Effector memory CD4-positive, alpha-beta T cell (primary cell): Measurements from ENCODE around the gene TOGARAM2.

Experiments used
- DNase-seq, 3 donors: peaks; one replicate each; pipeline ENCODE4 v3.0.0-alpha.2; 2020
- H3K27ac ChIP-seq: 2 replicates; pipeline ENCODE4 v1.7.0; 2013; ENCODE audit warnings: mild to moderate bottlenecking, low read length, moderate library complexity; ENCODE audit not compliant: insufficient read depth, poor library complexity, severe bottlenecking
- H3K27me3 ChIP-seq: replicated peaks from 2 replicates; pipeline ENCODE4 v1.7.0; 2013; ENCODE audit warnings: mild to moderate bottlenecking, low read length; ENCODE audit not compliant: insufficient read depth, control insufficient read depth, poor library complexity, severe bottlenecking
- H3K36me3 ChIP-seq: 2 replicates; pipeline ENCODE4 v1.7.0; 2013; ENCODE audit warnings: mild to moderate bottlenecking, low read length, moderate library complexity; ENCODE audit not compliant: control insufficient read depth, insufficient read depth
- H3K4me1 ChIP-seq: 2 replicates; pipeline ENCODE4 v1.7.0; 2013; ENCODE audit warnings: low read length, mild to moderate bottlenecking; ENCODE audit not compliant: control insufficient read depth, insufficient read depth, poor library complexity, severe bottlenecking
- H3K4me3 ChIP-seq: 2 replicates; pipeline ENCODE4 v1.7.0; 2013; ENCODE audit warnings: low read length, low read depth, mild to moderate bottlenecking; ENCODE audit not compliant: insufficient read depth, poor library complexity, severe bottlenecking
- H3K9me3 ChIP-seq: 2 replicates; pipeline ENCODE4 v1.7.0; 2013; ENCODE audit warnings: mild to moderate bottlenecking, low read length, moderate library complexity; ENCODE audit not compliant: control insufficient read depth

The TOGARAM2 gene

DNA sequence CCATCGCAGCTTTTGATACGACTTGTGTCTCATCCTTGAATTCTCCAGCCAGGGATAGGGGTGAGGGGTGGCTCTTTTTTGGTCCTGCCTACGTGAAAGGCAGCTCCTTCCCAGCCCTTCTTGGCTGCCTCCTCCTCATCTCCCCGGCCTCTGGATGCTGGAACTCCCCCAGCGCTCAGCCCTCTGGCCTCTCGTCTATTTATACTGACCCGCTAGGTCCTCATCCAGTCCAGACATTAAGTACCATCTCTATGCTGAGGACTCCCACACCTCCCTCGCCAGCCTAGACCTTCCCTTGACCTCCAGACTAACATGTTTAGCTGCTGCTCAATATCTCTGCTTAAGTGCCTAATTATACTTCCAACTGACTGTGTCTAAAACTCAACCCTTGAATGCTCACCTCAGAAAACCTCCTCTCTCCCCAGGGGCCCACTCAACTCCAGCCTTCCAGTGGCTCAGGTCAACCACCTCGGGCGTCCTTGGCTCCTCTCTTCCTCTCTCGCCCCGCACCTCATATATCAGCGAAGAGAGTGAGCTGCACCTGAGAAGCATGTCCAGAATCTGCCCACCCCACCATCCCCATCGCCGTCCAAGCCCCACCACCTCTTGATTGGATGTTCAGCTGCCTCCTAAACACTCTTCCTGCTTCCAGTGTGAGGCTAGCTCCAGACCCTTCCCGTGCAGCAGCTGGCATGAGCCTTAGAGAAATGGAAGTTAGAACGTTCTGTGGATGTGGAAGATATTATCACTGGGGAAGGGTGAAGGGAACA lies 34.8 kb downstream of the TOGARAM2 start:
- peaks cover 63% of the 10 kb centered on the region for H3K4me1 ChIP-seq
- no peak for DNase-seq
- no peaks in the 10 kb centered on the region for H3K9me3 ChIP-seq
- no peak overlapping the region for H3K4me3 ChIP-seq
- H3K36me3 ChIP-seq = no peaks in the 10 kb centered on the region
- H3K27ac ChIP-seq = peak overlapping the region; percentile 83
- no peaks in the 10 kb centered on the region for H3K27me3 ChIP-seq

DNA sequence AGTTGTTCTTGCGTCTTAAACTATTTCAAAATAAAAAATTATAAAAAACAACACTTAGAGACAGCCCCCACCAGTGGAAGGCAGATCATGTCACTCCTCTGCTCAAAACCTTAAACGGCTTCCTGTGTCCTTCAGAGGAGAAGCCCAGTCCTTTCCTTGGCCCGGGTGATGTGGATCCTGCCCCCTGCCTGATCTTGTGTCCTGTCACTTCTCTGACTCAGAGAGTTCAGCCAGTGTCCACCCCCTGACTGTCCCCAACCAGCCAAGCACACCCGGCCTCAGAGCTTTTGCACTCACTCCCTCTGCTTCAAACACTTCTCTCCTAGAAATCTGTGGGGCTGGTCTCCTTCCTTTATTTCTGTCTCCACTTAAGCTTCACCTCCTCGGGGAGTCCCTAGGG lies 35.4 kb downstream of the TOGARAM2 start:
- Histone ChIP-seq H3K27me3 (no peaks in the 10 kb centered on the region), H3K4me1 (peaks cover 56% of the 10 kb centered on the region), H3K36me3 (no peaks in the 10 kb centered on the region), H3K27ac (peak overlapping the region; percentile 83), H3K9me3 (no peaks in the 10 kb centered on the region), H3K4me3 (no peak overlapping the region)
- no peak for DNase-seq

DNA sequence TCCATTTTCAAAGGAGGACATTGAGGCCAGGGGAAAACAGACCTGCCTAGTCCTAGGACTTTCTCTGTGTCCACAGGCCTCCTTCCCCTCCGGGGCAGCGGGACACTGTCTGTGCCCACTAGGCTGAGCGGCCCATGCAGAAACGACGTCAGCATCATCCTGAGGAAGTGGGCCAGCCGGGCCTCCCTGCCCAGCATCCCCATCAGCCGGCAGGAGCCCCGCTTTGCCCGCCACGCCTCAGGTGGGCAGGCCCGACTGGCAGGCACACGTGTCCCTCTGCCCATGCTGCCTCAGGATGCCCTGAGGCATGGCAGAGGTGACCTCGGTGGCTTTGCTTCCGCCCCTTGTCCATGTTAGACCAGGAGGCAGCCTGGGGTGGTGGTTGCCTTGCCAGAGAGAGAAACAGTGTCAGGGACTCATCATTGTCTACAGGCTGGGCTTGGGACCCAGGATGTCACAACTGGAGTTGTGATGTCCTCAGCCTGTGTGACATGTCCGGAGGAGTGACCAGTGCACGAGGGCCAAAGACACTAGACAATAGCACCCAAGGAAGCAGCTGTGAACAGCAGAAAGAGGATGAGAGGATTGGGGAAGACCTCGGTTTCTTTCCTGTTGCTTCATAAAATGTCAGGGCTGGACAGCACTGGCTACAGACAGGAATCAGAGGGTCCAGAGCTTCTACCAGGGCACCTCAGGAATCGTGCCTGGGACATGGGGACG lies 36.8 kb downstream of the TOGARAM2 start:
- Histone ChIP-seq H3K36me3 (no peaks in the 10 kb centered on the region), H3K9me3 (no peaks in the 10 kb centered on the region), H3K27ac (peak overlapping the region; percentile 83), H3K27me3 (no peaks in the 10 kb centered on the region), H3K4me1 (peaks cover 43% of the 10 kb centered on the region), H3K4me3 (no peak overlapping the region)
- DNase-seq = no peak

DNA sequence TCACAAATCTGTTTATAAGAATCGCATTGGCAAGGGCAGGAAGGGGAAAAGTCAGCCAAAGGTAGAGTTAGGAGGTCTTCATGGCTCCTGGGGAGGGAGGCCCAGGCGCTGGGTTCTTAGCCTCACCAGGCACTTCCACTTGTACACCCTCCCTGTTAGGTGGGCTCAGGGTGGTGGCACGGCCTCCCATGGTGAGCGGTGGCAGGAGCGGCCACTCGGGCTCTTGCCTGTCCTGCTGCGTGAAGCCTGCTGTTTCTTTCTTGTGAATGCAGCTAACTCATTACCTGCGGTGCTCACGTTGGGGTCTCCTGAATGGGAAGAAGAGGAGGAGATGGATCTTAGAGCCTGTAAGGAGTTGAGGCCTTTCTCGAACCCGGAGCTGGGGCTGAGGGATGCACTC lies 40.8 kb downstream of the TOGARAM2 start:
- Histone ChIP-seq H3K4me1 (peaks cover 3% of the 10 kb centered on the region), H3K36me3 (no peaks in the 10 kb centered on the region), H3K4me3 (no peak overlapping the region), H3K27ac (no peak overlapping the region), H3K27me3 (no peaks in the 10 kb centered on the region), H3K9me3 (no peaks in the 10 kb centered on the region)
- DNase-seq = no peak

DNA sequence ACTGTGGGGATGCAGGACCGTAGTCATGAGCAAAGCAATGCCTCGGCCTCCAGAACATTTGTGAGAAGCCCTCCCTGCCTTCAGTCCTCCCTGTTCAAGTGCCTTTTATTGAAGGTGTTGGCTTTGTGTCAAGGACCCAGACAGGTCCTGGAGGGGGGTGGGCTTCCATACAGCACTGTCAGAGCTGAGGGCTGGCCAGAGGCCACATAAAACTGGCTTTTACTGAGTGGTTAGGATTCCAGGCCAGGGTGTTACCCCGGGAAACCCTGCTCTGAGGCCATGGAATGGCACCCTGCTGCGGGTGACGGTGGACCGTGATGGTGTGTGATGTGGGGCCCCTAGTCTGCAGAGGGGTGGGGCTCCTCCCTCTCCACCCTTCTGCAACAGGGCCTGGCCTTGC lies 41.6 kb downstream of the TOGARAM2 start:
- Histone ChIP-seq H3K9me3 (no peaks in the 10 kb centered on the region), H3K4me3 (no peak overlapping the region), H3K36me3 (no peaks in the 10 kb centered on the region), H3K27ac (no peak overlapping the region), H3K4me1 (no peaks in the 10 kb centered on the region), H3K27me3 (no peaks in the 10 kb centered on the region)
- DNase-seq = no peak

DNA sequence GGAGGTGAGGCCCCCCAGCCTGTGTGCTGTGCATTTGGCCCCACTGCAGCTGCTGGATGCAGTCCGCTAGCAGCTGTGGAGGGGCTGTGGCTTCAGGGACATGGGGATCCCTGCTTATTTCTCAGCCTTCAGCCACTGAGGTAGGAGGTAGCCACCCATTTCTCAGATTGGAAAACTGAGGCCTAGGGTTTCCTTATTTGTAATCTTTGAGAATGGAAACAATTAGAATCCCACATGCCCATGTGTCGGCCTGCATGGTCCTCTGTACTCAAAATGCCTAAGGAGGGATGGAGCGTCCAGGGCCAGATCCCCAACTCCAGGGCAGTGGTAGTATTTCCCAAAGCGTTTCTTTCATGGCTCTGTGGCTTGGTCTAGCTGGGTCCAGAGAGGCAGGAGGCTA lies 42.1 kb downstream of the TOGARAM2 start:
- Histone ChIP-seq H3K4me1 (no peaks in the 10 kb centered on the region), H3K27ac (no peak overlapping the region), H3K4me3 (no peak overlapping the region), H3K27me3 (no peaks in the 10 kb centered on the region), H3K9me3 (no peaks in the 10 kb centered on the region), H3K36me3 (no peaks in the 10 kb centered on the region)
- no peak for DNase-seq

DNA sequence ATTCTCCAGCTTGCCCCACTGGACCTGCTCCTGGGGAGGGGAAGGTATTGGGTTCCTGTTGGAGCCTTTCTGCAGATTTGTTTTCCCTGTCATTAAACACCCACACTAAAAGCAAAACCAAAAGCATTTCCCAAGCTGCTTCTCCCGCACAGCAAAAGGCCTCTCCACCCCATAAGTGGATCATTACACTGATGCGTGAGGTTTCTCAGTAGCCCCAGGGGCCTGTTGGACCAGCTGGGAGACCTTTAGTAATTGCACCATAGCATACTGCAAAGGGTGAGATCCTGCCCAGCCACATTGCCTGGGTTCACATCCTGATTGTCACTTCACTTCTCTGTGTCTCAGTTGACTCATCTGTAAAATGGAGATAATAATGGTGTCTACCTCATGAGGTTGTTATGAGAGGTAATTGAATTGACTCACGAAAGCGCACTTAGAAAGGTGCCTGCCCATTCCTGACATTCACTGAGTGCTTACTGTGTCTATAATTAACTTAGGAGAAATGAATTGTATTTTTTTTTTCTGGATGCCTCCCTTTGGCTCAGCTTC lies 43.9 kb downstream of the TOGARAM2 start:
- Histone ChIP-seq H3K27ac (no peak overlapping the region), H3K27me3 (no peaks in the 10 kb centered on the region), H3K36me3 (no peaks in the 10 kb centered on the region), H3K4me1 (no peaks in the 10 kb centered on the region), H3K9me3 (no peaks in the 10 kb centered on the region), H3K4me3 (no peak overlapping the region)
- no peak for DNase-seq

DNA sequence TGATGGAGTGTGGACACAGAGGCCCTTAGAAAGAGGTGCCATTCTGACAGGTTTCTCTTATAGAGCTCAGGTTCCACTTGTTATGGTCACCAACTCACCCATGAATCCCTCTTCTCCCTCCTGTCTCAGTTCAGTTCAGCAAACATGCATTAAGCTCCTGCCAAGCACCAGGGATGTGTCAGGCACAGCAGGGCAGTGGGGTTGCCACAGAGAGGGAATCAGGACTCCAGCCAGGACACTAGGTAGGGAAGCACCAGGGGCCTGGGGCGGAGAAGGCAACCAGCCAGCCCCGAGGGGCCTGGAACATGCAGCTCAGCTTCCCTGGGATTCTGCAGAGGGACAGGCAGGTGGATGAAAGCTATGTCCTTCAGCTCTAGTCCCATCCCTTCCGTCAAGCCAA lies 44.6 kb downstream of the TOGARAM2 start:
- H3K9me3 ChIP-seq = no peaks in the 10 kb centered on the region
- H3K4me1 ChIP-seq = no peaks in the 10 kb centered on the region
- no peak for DNase-seq
- no peaks in the 10 kb centered on the region for H3K27me3 ChIP-seq
- H3K36me3 ChIP-seq = no peaks in the 10 kb centered on the region
- H3K4me3 ChIP-seq = no peak overlapping the region
- no peak overlapping the region for H3K27ac ChIP-seq

DNA sequence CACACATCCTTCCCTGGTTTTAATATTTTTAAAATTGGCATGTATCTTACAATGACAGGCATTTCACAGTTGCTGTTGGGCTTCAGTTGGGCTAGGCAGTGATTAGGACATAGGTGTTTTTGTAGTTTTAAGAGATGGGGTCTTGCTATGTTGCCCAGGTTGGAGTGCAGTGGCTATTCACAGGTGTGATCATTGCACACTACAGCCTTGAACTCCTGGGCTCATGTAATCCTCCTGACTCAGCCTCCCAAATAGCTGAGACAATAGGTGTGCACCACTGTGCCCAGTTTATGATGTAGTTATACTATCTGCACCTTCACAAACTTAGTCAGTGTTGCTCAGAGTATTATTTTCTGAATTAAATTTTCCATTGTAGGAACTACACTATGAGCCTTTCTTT lies 49.9 kb downstream of the TOGARAM2 start:
- Histone ChIP-seq H3K36me3 (no peaks in the 10 kb centered on the region), H3K9me3 (no peaks in the 10 kb centered on the region), H3K27me3 (no peaks in the 10 kb centered on the region), H3K27ac (no peak overlapping the region), H3K4me1 (peaks cover 5% of the 10 kb centered on the region), H3K4me3 (no peak overlapping the region)
- no peak for DNase-seq

DNA sequence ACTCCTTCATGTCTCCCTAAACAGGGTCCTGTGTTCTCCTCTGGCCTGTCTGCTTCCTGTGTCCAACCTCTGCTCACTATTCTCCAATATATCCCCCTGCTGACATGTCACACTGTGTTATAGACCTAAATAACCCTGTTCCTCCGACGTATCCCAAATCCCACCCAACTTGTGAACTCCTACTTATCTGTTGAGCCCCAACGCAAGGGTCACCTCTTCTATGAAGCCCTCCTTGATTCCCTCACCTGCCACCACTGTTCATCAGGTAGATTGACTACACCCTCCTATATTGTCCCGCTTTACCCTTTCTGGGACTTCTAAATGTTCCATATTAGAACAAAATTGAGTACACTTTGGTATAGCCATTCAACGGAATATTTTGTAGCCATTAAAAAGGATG lies 51.1 kb downstream of the TOGARAM2 start:
- H3K27ac ChIP-seq = no peak overlapping the region
- no peaks in the 10 kb centered on the region for H3K36me3 ChIP-seq
- no peak for DNase-seq
- H3K4me3 ChIP-seq = no peak overlapping the region
- H3K27me3 ChIP-seq = no peaks in the 10 kb centered on the region
- peaks cover 5% of the 10 kb centered on the region for H3K4me1 ChIP-seq
- no peaks in the 10 kb centered on the region for H3K9me3 ChIP-seq
